A549 (cell line): ENCODE data around the gene ARMCX4. TPM values are rescaled to one million over a fixed set of nuclear protein-coding genes. Genes with fewer than 3 reads are reported as not detected.

ENCODE experiments used
- ATAC-seq, 2 experiments: fragments of 200-7000 bp in 1 of 2; fragments of >200 bp in 1 of 2; cut with Nextera tagmentation in 1 of 2; cut with Tn5 transposase in 1 of 2; 3 replicates each; pipeline versions ENCODE4 v1.8.0 to v1.9.1; 2018 to 2020; ENCODE audit warnings: mild to moderate bottlenecking in 1 of 2, moderate library complexity in 1 of 2
- CTCF ChIA-PET: fragments of 300-600 bp; sonication (Branson Sonifier 250); formaldehyde crosslinking; extraction: SDS; loops from one replicate; lab custom pipeline; 2021; ENCODE audit warnings: antibody characterized with exemption, inconsistent platforms; lab: Yijun Ruan, JAX
- POLR2A ChIA-PET: fragments of 350-600 bp; formaldehyde crosslinking; extraction: SDS; loops from one replicate; lab custom pipeline; 2021; ENCODE audit warnings: antibody characterized with exemption, inconsistent platforms; lab: Yijun Ruan, JAX
- DNase-seq, 2 experiments: peaks; one replicate each; pipeline versions ENCODE4 v3.0.0 to v3.0.0-alpha.2; 2011 to 2016; ENCODE audit warnings: low read depth in 1 of 2, low spot score in 1 of 2
- FAIRE-seq: peaks from 2 replicates; lab custom pipeline; 2011; peaks lifted over from hg19 to GRCh38; lab: Jason Lieb, UNC
- H3K27ac ChIP-seq, 2 experiments: fragments of >200 bp; sonication (Bioruptor Twin); formaldehyde crosslinking; 3 replicates each; pipeline ENCODE4 v1.5.1; 2016 to 2017
- H3K4me1 ChIP-seq: fragments of >200 bp; sonication (Bioruptor Twin); formaldehyde crosslinking; 3 replicates; pipeline ENCODE4 v1.6.1; 2016
- H3K4me2 ChIP-seq: fragments of >200 bp; sonication (Bioruptor Twin); formaldehyde crosslinking; 3 replicates; pipeline ENCODE4 v1.6.1; 2016
- H3K4me3 ChIP-seq: fragments of >200 bp; sonication (Bioruptor Twin); formaldehyde crosslinking; 3 replicates; pipeline ENCODE4 v1.5.1; 2016
- H3K9me3 ChIP-seq: fragments of >200 bp; sonication (Bioruptor Twin); formaldehyde crosslinking; 3 replicates; pipeline ENCODE4 v1.6.1; 2016
- ATOH8 ChIP-seq: fragments of 250-450 bp; sonication (Bioruptor Pico); IDR thresholded peaks from 2 replicates; pipeline ENCODE4 v1.5.0; 2020; ENCODE audit warnings: low read depth, mild to moderate bottlenecking, moderate library complexity
- BCL3 ChIP-seq: fragments of >200 bp; sonication (Bioruptor Twin); formaldehyde crosslinking; IDR thresholded peaks from 3 replicates; pipeline ENCODE4 v1.6.1; 2016
- CBX8 ChIP-seq: fragments of 200-600 bp; sonication (generic); IDR thresholded peaks from 2 replicates; pipeline ENCODE4 v1.6.1; 2016
- CHD2 ChIP-seq: fragments of 150-350 bp; IDR thresholded peaks from 2 replicates; pipeline ENCODE4 v1.6.1; 2014; ENCODE audit warnings: low read length; ENCODE audit not compliant: partially characterized antibody
- CHD4 ChIP-seq: fragments of 200-600 bp; sonication (generic); IDR thresholded peaks from 2 replicates; pipeline ENCODE4 v1.6.1; 2016; ENCODE audit warnings: antibody characterized with exemption, mild to moderate bottlenecking, borderline replicate concordance
- CTCF ChIP-seq: fragments of >200 bp; sonication (Bioruptor Twin); formaldehyde crosslinking; IDR thresholded peaks from 3 replicates; pipeline ENCODE4 v1.5.1; 2016
- EHMT2 ChIP-seq: fragments of 200-600 bp; sonication (generic); IDR thresholded peaks from 2 replicates; pipeline ENCODE4 v1.6.1; 2016; ENCODE audit warnings: antibody characterized with exemption, low read depth, mild to moderate bottlenecking, moderate library complexity
- ESRRA ChIP-seq: fragments of 150-350 bp; IDR thresholded peaks from 2 replicates; pipeline ENCODE4 v1.6.1; 2014; ENCODE audit warnings: mild to moderate bottlenecking, low read length, borderline replicate concordance
- FOSB ChIP-seq: fragments of 250-450 bp; sonication (Bioruptor Pico); IDR thresholded peaks from 2 replicates; pipeline ENCODE4 v1.5.0; 2020; ENCODE audit warnings: mild to moderate bottlenecking, moderate library complexity
- FOXS1 ChIP-seq: fragments of 250-450 bp; sonication (Bioruptor Pico); IDR thresholded peaks from 2 replicates; pipeline ENCODE4 v1.5.0; 2020; ENCODE audit warnings: mild to moderate bottlenecking, moderate library complexity
- GATA3 ChIP-seq: IDR thresholded peaks from 2 replicates; pipeline ENCODE4 v1.6.1; 2012; ENCODE audit warnings: borderline replicate concordance
- HDAC2 ChIP-seq: fragments of 200-600 bp; sonication (generic); IDR thresholded peaks from 2 replicates; pipeline ENCODE4 v1.6.1; 2016
- MAFK ChIP-seq: fragments of 450-650 bp; IDR thresholded peaks from 2 replicates; pipeline ENCODE4 v1.6.1; 2014; ENCODE audit not compliant: partially characterized antibody
- MAZ ChIP-seq: fragments of 150-350 bp; IDR thresholded peaks from 2 replicates; pipeline ENCODE4 v1.6.1; 2014; ENCODE audit warnings: antibody characterized with exemption, low read depth, low read length, borderline replicate concordance
- NFE2L2 ChIP-seq: fragments of 150-350 bp; conservative IDR thresholded peaks from 2 replicates; pipeline ENCODE4 v1.6.1; 2014; ENCODE audit warnings: low read length
- NPAS2 ChIP-seq: fragments of 250-450 bp; sonication (Bioruptor Pico); IDR thresholded peaks from 2 replicates; pipeline ENCODE4 v1.8.0; 2022; ENCODE audit warnings: mild to moderate bottlenecking, moderate library complexity, borderline replicate concordance
- POLR2A ChIP-seq: IDR thresholded peaks from 2 replicates; pipeline ENCODE4 v1.6.1; 2012; ENCODE audit warnings: mild to moderate bottlenecking, low read length
- RARB ChIP-seq: fragments of 250-450 bp; sonication (Bioruptor Pico); IDR thresholded peaks from 2 replicates; pipeline ENCODE4 v1.8.0; 2021; ENCODE audit warnings: mild to moderate bottlenecking, moderate library complexity
- RFX5 ChIP-seq: fragments of 450-650 bp; IDR thresholded peaks from 2 replicates; pipeline ENCODE4 v1.7.1; 2014; ENCODE audit warnings: antibody characterized with exemption, mild to moderate bottlenecking, moderate library complexity
- RNF2 ChIP-seq: fragments of 200-600 bp; sonication (generic); IDR thresholded peaks from 2 replicates; pipeline ENCODE4 v1.6.1; 2016; ENCODE audit warnings: low read depth, mild to moderate bottlenecking, antibody characterized with exemption, moderate library complexity, borderline replicate concordance
- SMC3 ChIP-seq: fragments of >200 bp; sonication (Bioruptor Twin); formaldehyde crosslinking; IDR thresholded peaks from 3 replicates; pipeline ENCODE4 v1.6.1; 2018; ENCODE audit warnings: inconsistent platforms
- SREBF2 ChIP-seq: fragments of 450-650 bp; IDR thresholded peaks from 2 replicates; pipeline ENCODE4 v1.6.1; 2014; ENCODE audit warnings: mild to moderate bottlenecking, moderate library complexity
- TFCP2L1 ChIP-seq: fragments of 250-450 bp; sonication (Bioruptor Pico); IDR thresholded peaks from 2 replicates; pipeline ENCODE4 v1.5.0; 2021; ENCODE audit warnings: mild to moderate bottlenecking
- TP53 ChIP-seq: fragments of 250-450 bp; sonication (Bioruptor Pico); IDR thresholded peaks from 2 replicates; pipeline ENCODE4 v1.5.0; 2021; ENCODE audit warnings: mild to moderate bottlenecking, moderate library complexity
- ZC3H11A ChIP-seq: fragments of 450-650 bp; IDR thresholded peaks from 2 replicates; pipeline ENCODE4 v1.6.1; 2014; ENCODE audit warnings: antibody characterized with exemption, mild to moderate bottlenecking
- ZFP36 ChIP-seq: fragments of 450-650 bp; IDR thresholded peaks from 2 replicates; pipeline ENCODE4 v1.6.1; 2014; ENCODE audit warnings: borderline replicate concordance; ENCODE audit not compliant: partially characterized antibody
- ZNF302 ChIP-seq: fragments of 250-450 bp; sonication (Bioruptor Pico); IDR thresholded peaks from 2 replicates; pipeline ENCODE4 v1.9.0; 2021; ENCODE audit warnings: inconsistent platforms, mild to moderate bottlenecking, moderate library complexity
- WGBS: methylation state at CpG from one replicate; pipeline ENCODE4 v1.1.6; 2017; ENCODE audit errors: missing lambda C conversion rate; 5-methylcytosine and 5-hydroxymethylcytosine counted together
- polyA plus RNA-seq, 4 experiments: library from polyadenylated mRNA; depleted of rRNA in 3 of 4; stranded (reverse); fragments of >200 nt; fragmentation: RNase III in 1 of 4; extraction: RNeasy Plus Mini Kit Qiagen cat#74134 plus additional on column Dnase treatment in 1 of 4; gene quantifications; 2 replicates in 3 of 4; 3 replicates in 1 of 4; pipeline ENCODE4 v1.2.3, GENCODE V29; 2011 to 2017
- TF ChIP-seq, protein P1 (sequence below): fragments of >200 bp; sonication (Bioruptor Twin); formaldehyde crosslinking; IDR thresholded peaks from 2 replicates; pipeline ENCODE4 v1.6.1; 2016
- TF ChIP-seq, protein P2 (sequence below): IDR thresholded peaks from 2 replicates; pipeline ENCODE4 v1.6.1; 2012
- TF ChIP-seq, protein P3 (sequence below): fragments of 250-450 bp; sonication (Bioruptor Pico); IDR thresholded peaks from 2 replicates; pipeline ENCODE4 v1.5.0; 2021; ENCODE audit warnings: mild to moderate bottlenecking, moderate library complexity, borderline replicate concordance
- TF ChIP-seq, protein P4 (sequence below): fragments of 200-600 bp; sonication (generic); IDR thresholded peaks from 2 replicates; pipeline ENCODE4 v1.6.1; 2016; ENCODE audit warnings: antibody characterized with exemption, mild to moderate bottlenecking, moderate library complexity

ARMCX4 gene
- polyA plus RNA-seq, 2 of the 4 experiments (the other 2 are of a cell fraction), result 1.2 to 1.4 TPM

- ChIA-PET CTCF (no interaction called here), POLR2A (no interaction called here)
- H3K4me2 ChIP-seq, result no peak overlapping the region
- 35% methylated on average over 3 of the region's 3 CpGs for WGBS
- ATAC-seq, result no peak
- H3K9me3 ChIP-seq, result no peaks in the 10 kb centered on the region
- TF ChIP-seq, protein P1, sequence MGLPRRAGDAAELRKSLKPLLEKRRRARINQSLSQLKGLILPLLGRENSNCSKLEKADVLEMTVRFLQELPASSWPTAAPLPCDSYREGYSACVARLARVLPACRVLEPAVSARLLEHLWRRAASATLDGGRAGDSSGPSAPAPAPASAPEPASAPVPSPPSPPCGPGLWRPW, result no peak
- no peak for TF ChIP-seq ZNF302 (CRISPR knock-in tag)
- no peak for TF ChIP-seq CBX8
- TF ChIP-seq FOXS1 (CRISPR knock-in tag), result no peak
- no peak for TF ChIP-seq FOSB (CRISPR knock-in tag)
- no peak for TF ChIP-seq RFX5
- TF ChIP-seq RNF2, result no peak
- no peak for TF ChIP-seq CHD2
- TF ChIP-seq EHMT2, result no peak
- TF ChIP-seq ZC3H11A, result no peak
- no peak for TF ChIP-seq SREBF2
- no peak for TF ChIP-seq MAFK
- no peak for TF ChIP-seq CHD4
- no peak for TF ChIP-seq NFE2L2
- no peak for TF ChIP-seq CTCF
- no peak for TF ChIP-seq ZFP36
- TF ChIP-seq, protein P2, sequence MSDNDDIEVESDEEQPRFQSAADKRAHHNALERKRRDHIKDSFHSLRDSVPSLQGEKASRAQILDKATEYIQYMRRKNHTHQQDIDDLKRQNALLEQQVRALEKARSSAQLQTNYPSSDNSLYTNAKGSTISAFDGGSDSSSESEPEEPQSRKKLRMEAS, result no peak
- TF ChIP-seq RARB (CRISPR knock-in tag), result no peak
- TF ChIP-seq TFCP2L1 (CRISPR knock-in tag), result no peak
- FAIRE-seq, result no peak
- no peaks in the 10 kb centered on the region for H3K4me1 ChIP-seq
- no peak overlapping the region for H3K27ac ChIP-seq
- H3K4me3 ChIP-seq, result no peak overlapping the region
- no peak for DNase-seq
These were observed 33.2 kb upstream of the ARMCX4 start for GRCh38 chrX:101452056-101452455.

GRCh38 chrX:101460669-101461068 is 24.6 kb upstream of the ARMCX4 start:
- Histone ChIP-seq H3K4me3 (no peak overlapping the region), H3K27ac (no peak overlapping the region), H3K4me1 (no peaks in the 10 kb centered on the region), H3K9me3 (no peaks in the 10 kb centered on the region), H3K4me2 (no peak overlapping the region)
- 41% methylated on average over 1 of the region's 1 CpG for WGBS
- POLR2A ChIA-PET, result no interaction called here
- no peak for ATAC-seq
- peak in 1 of 2 experiments; percentile 6 for DNase-seq
- CTCF ChIA-PET, result no interaction called here
- FAIRE-seq, result no peak
- TF ChIP-seq TP53 (CRISPR knock-in tag), result no peak
- no peak for TF ChIP-seq ESRRA
- TF ChIP-seq SMC3, result no peak
- TF ChIP-seq, protein P3, sequence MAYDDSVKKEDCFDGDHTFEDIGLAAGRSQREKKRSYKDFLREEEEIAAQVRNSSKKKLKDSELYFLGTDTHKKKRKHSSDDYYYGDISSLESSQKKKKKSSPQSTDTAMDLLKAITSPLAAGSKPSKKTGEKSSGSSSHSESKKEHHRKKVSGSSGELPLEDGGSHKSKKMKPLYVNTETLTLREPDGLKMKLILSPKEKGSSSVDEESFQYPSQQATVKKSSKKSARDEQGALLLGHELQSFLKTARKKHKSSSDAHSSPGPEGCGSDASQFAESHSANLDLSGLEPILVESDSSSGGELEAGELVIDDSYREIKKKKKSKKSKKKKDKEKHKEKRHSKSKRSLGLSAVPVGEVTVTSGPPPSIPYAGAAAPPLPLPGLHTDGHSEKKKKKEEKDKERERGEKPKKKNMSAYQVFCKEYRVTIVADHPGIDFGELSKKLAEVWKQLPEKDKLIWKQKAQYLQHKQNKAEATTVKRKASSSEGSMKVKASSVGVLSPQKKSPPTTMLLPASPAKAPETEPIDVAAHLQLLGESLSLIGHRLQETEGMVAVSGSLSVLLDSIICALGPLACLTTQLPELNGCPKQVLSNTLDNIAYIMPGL (CRISPR knock-in tag), result no peak
- TF ChIP-seq, protein P4, sequence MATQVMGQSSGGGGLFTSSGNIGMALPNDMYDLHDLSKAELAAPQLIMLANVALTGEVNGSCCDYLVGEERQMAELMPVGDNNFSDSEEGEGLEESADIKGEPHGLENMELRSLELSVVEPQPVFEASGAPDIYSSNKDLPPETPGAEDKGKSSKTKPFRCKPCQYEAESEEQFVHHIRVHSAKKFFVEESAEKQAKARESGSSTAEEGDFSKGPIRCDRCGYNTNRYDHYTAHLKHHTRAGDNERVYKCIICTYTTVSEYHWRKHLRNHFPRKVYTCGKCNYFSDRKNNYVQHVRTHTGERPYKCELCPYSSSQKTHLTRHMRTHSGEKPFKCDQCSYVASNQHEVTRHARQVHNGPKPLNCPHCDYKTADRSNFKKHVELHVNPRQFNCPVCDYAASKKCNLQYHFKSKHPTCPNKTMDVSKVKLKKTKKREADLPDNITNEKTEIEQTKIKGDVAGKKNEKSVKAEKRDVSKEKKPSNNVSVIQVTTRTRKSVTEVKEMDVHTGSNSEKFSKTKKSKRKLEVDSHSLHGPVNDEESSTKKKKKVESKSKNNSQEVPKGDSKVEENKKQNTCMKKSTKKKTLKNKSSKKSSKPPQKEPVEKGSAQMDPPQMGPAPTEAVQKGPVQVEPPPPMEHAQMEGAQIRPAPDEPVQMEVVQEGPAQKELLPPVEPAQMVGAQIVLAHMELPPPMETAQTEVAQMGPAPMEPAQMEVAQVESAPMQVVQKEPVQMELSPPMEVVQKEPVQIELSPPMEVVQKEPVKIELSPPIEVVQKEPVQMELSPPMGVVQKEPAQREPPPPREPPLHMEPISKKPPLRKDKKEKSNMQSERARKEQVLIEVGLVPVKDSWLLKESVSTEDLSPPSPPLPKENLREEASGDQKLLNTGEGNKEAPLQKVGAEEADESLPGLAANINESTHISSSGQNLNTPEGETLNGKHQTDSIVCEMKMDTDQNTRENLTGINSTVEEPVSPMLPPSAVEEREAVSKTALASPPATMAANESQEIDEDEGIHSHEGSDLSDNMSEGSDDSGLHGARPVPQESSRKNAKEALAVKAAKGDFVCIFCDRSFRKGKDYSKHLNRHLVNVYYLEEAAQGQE, result no peak
- no peak for TF ChIP-seq ATOH8 (CRISPR knock-in tag)
- no peak for TF ChIP-seq BCL3
- no peak for TF ChIP-seq GATA3
- no peak for TF ChIP-seq MAZ
- TF ChIP-seq HDAC2, result no peak
- TF ChIP-seq POLR2A, result no peak
- no peak for TF ChIP-seq NPAS2 (CRISPR knock-in tag)
